K562 (cell line): ENCODE measurements around the gene CCDC106. TPM values are rescaled to one million over a fixed set of nuclear protein-coding genes. Genes with fewer than 3 reads are reported as not detected.

Source experiments
- ATF6 ChIP-seq: sonication (generic); formaldehyde crosslinking; IDR thresholded peaks from 2 replicates; pipeline ENCODE4 v1.4.0; 2020; ENCODE audit warnings: mild to moderate bottlenecking, missing genetic modification reagents
- BCL6 ChIP-seq: fragments of 250-450 bp; sonication (Bioruptor Pico); IDR thresholded peaks from 2 replicates; pipeline ENCODE4 v1.4.0; 2020
- BCOR ChIP-seq: fragments of 450-650 bp; IDR thresholded peaks from 2 replicates; pipeline ENCODE4 v1.6.1; 2016
- CXXC5 ChIP-seq: fragments of 250-450 bp; sonication (Bioruptor Pico); IDR thresholded peaks from 2 replicates; pipeline ENCODE4 v1.8.0; 2022; ENCODE audit warnings: inconsistent platforms, mild to moderate bottlenecking, moderate library complexity
- FOXJ2 ChIP-seq: fragments of 200-800 bp; sonication (Bioruptor generic); IDR thresholded peaks from 2 replicates; pipeline ENCODE4 v1.6.1; 2016; ENCODE audit warnings: missing genetic modification characterization, missing compliant biosample characterization
- GATAD2A ChIP-seq: fragments of 450-650 bp; IDR thresholded peaks from 2 replicates; pipeline ENCODE4 v1.6.1; 2017
- HDAC6 ChIP-seq: IDR thresholded peaks from 2 replicates; pipeline ENCODE4 v1.6.1; 2012; ENCODE audit warnings: low read depth, mild to moderate bottlenecking, control low read depth, inconsistent platforms, low read length, moderate library complexity
- MCM7 ChIP-seq, 2 experiments: fragments of 450-650 bp; IDR thresholded peaks; 2 replicates each; pipeline ENCODE4 v1.6.1; 2016 to 2018
- MTA2 ChIP-seq: fragments of 450-650 bp; IDR thresholded peaks from 2 replicates; pipeline ENCODE4 v1.6.1; 2016; ENCODE audit warnings: low read depth
- NFATC3 ChIP-seq: fragments of 450-650 bp; IDR thresholded peaks from 2 replicates; pipeline ENCODE4 v1.6.1; 2017; ENCODE audit warnings: mild to moderate bottlenecking
- NR2C2 ChIP-seq, 2 experiments: fragments of 200-800 bp in 1 of 2; sonication (Bioruptor generic) in 1 of 2; sonication (generic) in 1 of 2; formaldehyde crosslinking in 1 of 2; IDR thresholded peaks; 2 replicates each; pipeline versions ENCODE4 v1.6.1 to v1.8.0; 2016 to 2022; ENCODE audit warnings: mild to moderate bottlenecking in 1 of 2, missing compliant biosample characterization in 1 of 2, missing genetic modification characterization in 1 of 2, missing genetic modification reagents in 1 of 2
- POLR2AphosphoS2 ChIP-seq: IDR thresholded peaks from 2 replicates; pipeline ENCODE4 v1.6.1; 2012; ENCODE audit warnings: low read length, improper control_type of control experiment
- PTTG1 ChIP-seq: fragments of 450-650 bp; IDR thresholded peaks from 2 replicates; pipeline ENCODE4 v1.6.1; 2016; ENCODE audit warnings: low read depth, mild to moderate bottlenecking, missing genetic modification characterization, missing compliant biosample characterization
- RAD21 ChIP-seq, 2 experiments: fragments of 250-450 bp in 1 of 2; fragments of 450-650 bp in 1 of 2; sonication (Bioruptor Pico) in 1 of 2; formaldehyde crosslinking in 1 of 2; IDR thresholded peaks in 1 of 2; conservative IDR thresholded peaks in 1 of 2; 2 replicates each; pipeline versions ENCODE4 v1.4.0 to v1.8.0; 2020 to 2022; ENCODE audit warnings: mild to moderate bottlenecking in 2 of 2, moderate library complexity in 1 of 2
- RB1 ChIP-seq: fragments of 450-650 bp; IDR thresholded peaks from 2 replicates; pipeline ENCODE4 v1.6.1; 2017; ENCODE audit warnings: low read depth, mild to moderate bottlenecking
- SNRNP70 ChIP-seq: fragments of 200-400 bp; formaldehyde crosslinking; optimal IDR thresholded peaks from 2 replicates; pipeline ENCODE3; 2017; ENCODE audit warnings: low read depth, low read length
- SRSF9 ChIP-seq: fragments of 200-400 bp; formaldehyde crosslinking; IDR thresholded peaks from 2 replicates; pipeline ENCODE4 v1.6.1; 2017; ENCODE audit warnings: low read depth, low read length, borderline replicate concordance
- TRIM24 ChIP-seq, 2 experiments: fragments of 450-650 bp; IDR thresholded peaks; 2 replicates each; pipeline ENCODE4 v1.6.1; 2016
- YBX1 ChIP-seq: fragments of 450-650 bp; IDR thresholded peaks from 2 replicates; pipeline ENCODE4 v1.7.1; 2016; ENCODE audit warnings: mild to moderate bottlenecking
- ZC3H11A ChIP-seq: IDR thresholded peaks from 2 replicates; pipeline ENCODE4 v1.6.1; 2012; ENCODE audit warnings: low read depth, low read length, improper control_type of control experiment
- ZNF146 ChIP-seq: IDR thresholded peaks from one replicate; pipeline ENCODE4 v1.6.1; 2018; ENCODE audit warnings: missing compliant biosample characterization; ENCODE audit not compliant: unreplicated experiment
- ZNF253 ChIP-seq: fragments of 250-450 bp; sonication (Bioruptor Pico); conservative IDR thresholded peaks from 2 replicates; pipeline ENCODE4 v1.6.1; 2021; ENCODE audit warnings: mild to moderate bottlenecking
- ZNF324 ChIP-seq: fragments of 250-450 bp; sonication (Bioruptor Pico); IDR thresholded peaks from 2 replicates; pipeline ENCODE4 v1.4.0; 2020; ENCODE audit warnings: mild to moderate bottlenecking
- ZNF507 ChIP-seq: conservative IDR thresholded peaks from 2 replicates; pipeline ENCODE4 v1.6.1; 2017; ENCODE audit warnings: missing genetic modification characterization, missing compliant biosample characterization
- ZNF57 ChIP-seq: fragments of 450-650 bp; formaldehyde crosslinking; IDR thresholded peaks from 2 replicates; pipeline ENCODE4 v1.4.0; 2020; ENCODE audit warnings: mild to moderate bottlenecking, moderate library complexity
- polyA plus RNA-seq, 8 experiments: library from polyadenylated mRNA; depleted of rRNA in 4 of 8; stranded (reverse) in 5 of 8; unstranded in 3 of 8; fragments of >200 nt; fragmentation: Nextera tagmentation in 2 of 8; fragmentation: Illumina TruSeq in 1 of 8; extraction: Ambion mirVana in 2 of 8; extraction: Trizol in 1 of 8; gene quantifications; 2 replicates each; pipeline versions ENCODE4 v1.2.1 to v1.2.3, GENCODE V29; 2011 to 2014; ENCODE audit warnings: inconsistent platforms in 1 of 8, missing spikeins in 1 of 8
- total RNA-seq, 7 experiments: library from RNA; depleted of rRNA in 6 of 7; stranded (reverse); fragments of >200 nt in 6 of 7; fragmentation: Illumina TruSeq in 2 of 7; extraction: Trizol in 2 of 7; gene quantifications; 2 replicates each; pipeline versions ENCODE4 v1.2.1 to v1.2.3, GENCODE V29; 2011 to 2021; ENCODE audit warnings: low replicate concordance in 1 of 7
- TF ChIP-seq, protein P1 (sequence below): sonication (generic); formaldehyde crosslinking; IDR thresholded peaks from 2 replicates; pipeline ENCODE4 v1.8.0; 2022; ENCODE audit warnings: mild to moderate bottlenecking, missing genetic modification reagents, borderline replicate concordance

CCDC106 gene
- total and polyA plus RNA-seq, 9 of the 15 experiments (the other 6 are each of a cell fraction or from before 2014, with no cell fraction given), result 0.10 to 27.5 (median 15.0) TPM; not detected in 1

DNA sequence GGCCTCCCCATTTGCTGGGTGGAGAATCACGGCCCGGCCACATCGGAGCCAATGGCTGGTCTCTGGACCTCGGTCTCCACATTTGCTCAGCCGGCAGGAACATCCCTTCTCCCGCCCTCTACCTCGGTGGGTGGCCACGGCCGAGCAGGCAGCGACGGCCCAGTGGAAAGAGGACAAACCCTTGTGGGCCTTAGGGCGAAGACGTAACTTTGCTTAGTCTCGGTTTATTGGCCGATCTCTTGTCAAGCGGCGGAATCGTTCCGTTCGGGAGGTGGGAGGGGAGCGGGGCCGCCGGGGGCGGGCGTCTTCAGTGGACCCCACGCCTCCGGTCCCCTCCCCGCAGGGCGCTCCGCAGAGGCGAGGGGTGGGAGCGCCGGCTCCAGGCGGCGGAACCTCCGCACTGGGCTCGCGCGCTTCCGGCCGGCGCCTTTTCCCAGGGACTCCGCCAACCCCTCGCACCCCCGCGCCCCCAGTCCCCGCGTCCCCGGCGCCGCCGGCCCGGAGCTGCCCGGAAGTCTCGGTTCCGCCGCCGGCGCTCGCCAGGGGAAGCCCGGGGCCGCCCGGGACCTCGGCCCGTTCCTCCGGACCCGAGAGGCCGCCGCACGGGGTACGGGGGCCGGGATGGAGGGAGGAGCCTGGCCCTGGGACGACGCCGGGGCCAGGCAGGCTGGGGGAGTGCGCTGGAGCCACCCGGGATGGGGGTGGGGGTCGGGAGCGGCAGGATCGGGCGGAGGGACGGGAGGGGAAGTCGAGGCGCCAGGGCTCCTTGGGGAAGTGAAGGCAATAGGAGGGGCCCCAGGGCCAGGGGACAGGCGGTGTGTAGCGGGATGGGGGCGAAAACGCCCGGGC lies 7.2 kb upstream of the CCDC106 start, which contains the start of gene ZNF580 (continued):
- TF ChIP-seq NR2C2 (CRISPR knock-in tag; IDR thresholded peaks at IDR 0.05), result no peak
- TF ChIP-seq NR2C2 (tag; IDR thresholded peaks at IDR 0.05), result peak; percentile 72
- TF ChIP-seq SNRNP70, result no peak
- TF ChIP-seq ZNF324 (CRISPR knock-in tag), result no peak
- no peak for TF ChIP-seq ZNF57 (CRISPR knock-in tag)
- no peak for TF ChIP-seq ZNF146
- TF ChIP-seq TRIM24 (IDR thresholded peaks at IDR 0.05), result peak in 1 of 2 experiments; percentile 63; a peak in 1 of 4 replicates
- TF ChIP-seq RAD21 (CRISPR knock-in tag; conservative IDR thresholded peaks at IDR 0.05 in 1 of 2, IDR thresholded peaks at IDR 0.05 in 1 of 2), result no peak
- no peak for TF ChIP-seq YBX1
- TF ChIP-seq BCL6 (CRISPR knock-in tag), result no peak
- 0 out of 2 replicates have a peak, but pooled peaks have one; percentile 58 for TF ChIP-seq RB1
- TF ChIP-seq ZC3H11A, result no peak
- TF ChIP-seq SRSF9, result no peak
- peak; percentile 40 for TF ChIP-seq CXXC5
- no peak for TF ChIP-seq MCM7 (IDR thresholded peaks at IDR 0.05)
- no peak for TF ChIP-seq NFATC3
- TF ChIP-seq POLR2AphosphoS2, result 0 out of 2 replicates have a peak, but pooled peaks have one; percentile 11
- TF ChIP-seq PTTG1 (tag), result no peak
- no peak for TF ChIP-seq ZNF253
- TF ChIP-seq FOXJ2 (tag), result 0 out of 2 replicates have a peak, but pooled peaks have one; percentile 36
- no peak for TF ChIP-seq ATF6
- no peak for TF ChIP-seq ZNF507
- no peak for TF ChIP-seq HDAC6
- TF ChIP-seq MTA2, result no peak
- TF ChIP-seq GATAD2A, result 0 out of 2 replicates have a peak, but pooled peaks have one; percentile 31
- TF ChIP-seq BCOR, result no peak
- TF ChIP-seq, protein P1, sequence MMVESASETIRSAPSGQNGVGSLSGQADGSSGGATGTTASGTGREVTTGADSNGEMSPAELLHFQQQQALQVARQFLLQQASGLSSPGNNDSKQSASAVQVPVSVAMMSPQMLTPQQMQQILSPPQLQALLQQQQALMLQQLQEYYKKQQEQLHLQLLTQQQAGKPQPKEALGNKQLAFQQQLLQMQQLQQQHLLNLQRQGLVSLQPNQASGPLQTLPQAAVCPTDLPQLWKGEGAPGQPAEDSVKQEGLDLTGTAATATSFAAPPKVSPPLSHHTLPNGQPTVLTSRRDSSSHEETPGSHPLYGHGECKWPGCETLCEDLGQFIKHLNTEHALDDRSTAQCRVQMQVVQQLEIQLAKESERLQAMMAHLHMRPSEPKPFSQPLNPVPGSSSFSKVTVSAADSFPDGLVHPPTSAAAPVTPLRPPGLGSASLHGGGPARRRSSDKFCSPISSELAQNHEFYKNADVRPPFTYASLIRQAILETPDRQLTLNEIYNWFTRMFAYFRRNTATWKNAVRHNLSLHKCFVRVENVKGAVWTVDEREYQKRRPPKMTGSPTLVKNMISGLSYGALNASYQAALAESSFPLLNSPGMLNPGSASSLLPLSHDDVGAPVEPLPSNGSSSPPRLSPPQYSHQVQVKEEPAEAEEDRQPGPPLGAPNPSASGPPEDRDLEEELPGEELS (CRISPR knock-in tag), result no peak
